Renal cortex interstitium (tissue), 11 donors: Measurements from ENCODE around the gene DNAJB1. TPM values are rescaled to one million over a fixed set of nuclear protein-coding genes. Genes with fewer than 3 reads are reported as not detected.

ENCODE experiments used
- DNase-seq, 11 donors: peaks; one replicate each; pipeline ENCODE4 v3.0.0-alpha.2; 2013; ENCODE audit warnings: low read depth in 9 of 11, low spot score in 4 of 11; ENCODE audit errors: extremely low read depth in 1 of 11
- polyA plus RNA-seq, 3 donors: library from polyadenylated mRNA; unstranded; fragments of 120-200 nt; gene quantifications; one replicate each; pipeline ENCODE4 v1.2.1, GENCODE V29; 2013; ENCODE audit not compliant: insufficient read length in 3 of 3

Gene DNAJB1
- polyA plus RNA-seq, 3 donors, result 76.2 to 108 (median 97.3) TPM

DNA sequence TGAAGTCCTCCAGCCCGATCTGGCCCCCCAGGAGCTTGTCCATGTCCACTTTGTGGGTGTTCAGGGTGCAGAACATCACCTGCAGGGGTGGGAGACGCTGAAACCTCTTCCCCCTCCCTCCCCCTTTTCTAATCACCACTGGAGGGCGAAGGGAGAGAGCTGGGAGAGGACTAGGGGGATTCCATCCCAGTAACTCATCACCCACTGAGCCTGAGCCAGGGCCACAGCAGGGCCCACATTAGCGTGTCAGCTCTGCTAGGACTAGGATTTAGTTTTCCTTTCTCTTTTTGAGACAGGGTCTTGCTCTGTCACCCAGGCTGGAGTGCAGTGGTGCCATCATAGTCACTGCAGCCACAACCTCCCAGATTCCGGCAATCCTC lies 37.5 kb downstream of the DNAJB1 start:
- DNase-seq, result no peak

DNA sequence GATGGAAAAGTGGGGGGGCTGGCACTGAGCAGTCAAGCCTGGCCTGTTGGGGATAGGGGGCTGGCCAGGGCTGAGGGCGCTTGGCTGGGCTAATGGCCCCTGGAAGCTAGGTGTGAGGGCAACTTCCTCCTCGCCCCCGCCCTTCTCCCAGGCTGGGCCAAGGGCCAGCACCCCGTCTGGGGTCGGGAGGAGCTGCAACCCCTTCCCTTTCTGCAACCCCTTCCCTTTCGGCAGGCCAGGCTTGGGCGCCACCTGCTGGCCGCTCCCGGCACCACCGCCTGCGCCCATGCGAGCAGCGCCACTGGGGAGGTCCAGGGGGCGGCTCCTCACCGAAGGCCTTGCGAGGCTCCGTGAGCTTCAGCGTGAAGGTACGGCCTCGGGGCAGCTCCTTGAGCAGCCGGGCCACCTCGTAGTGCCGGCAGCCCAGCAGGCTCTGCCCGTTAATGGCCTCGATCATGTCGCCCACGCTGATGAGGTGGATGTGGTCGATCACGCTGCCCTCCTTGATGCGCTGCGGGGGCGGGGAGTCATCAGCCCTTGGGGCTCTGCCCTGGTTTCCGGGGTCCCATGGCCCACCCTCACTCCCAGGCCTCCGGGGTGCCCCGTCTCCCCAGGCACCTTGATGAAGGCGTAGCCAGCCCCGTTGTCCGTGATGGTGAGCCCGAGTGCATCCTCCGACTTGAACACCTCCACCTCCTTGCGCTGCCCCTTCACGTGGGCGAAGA lies 38.1 kb downstream of the DNAJB1 start:
- DNase-seq, result peak in 3 of 11 donors; percentile 66 to 76 (median 75)

GRCh38 chr19:14479309-14479974 lies 38.8 kb downstream of the DNAJB1 start:
- no peak for DNase-seq

GRCh38 chr19:14478113-14478545 lies 40.1 kb downstream of the DNAJB1 start:
- DNase-seq, result no peak

DNA sequence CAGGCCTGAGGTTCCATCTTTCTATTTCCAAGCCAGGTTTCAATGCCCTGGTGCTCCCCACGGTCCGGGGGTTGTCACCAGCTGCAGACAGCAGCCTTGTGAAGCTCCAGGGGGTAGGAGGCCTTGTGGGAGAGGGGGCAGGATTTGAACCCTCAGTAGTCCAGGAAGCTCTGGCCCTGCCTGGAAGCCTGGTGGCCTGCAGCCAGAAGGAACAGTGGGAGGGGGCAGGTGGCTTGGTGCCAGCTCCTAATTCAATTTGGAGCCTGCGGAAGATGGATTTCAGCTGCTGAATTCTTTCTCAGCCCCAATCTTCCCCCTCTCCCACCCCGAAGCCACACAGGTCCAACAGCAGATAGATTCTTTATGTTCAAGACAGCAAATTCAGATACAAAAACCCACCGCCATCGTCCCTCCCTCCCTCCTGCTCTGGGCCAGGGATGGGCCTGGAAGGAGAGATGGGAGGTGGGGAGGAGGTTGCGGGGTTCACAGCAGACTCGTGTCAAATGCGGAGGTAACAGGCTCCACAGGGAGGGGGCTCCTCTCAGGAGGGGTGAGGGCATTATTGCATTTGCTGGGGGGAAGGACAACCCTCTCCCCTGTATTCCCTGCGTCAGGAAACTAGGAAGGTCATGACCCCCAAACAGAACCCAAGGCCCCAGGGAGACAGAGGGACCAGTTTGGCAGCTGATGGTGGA lies 40.6 kb downstream of the DNAJB1 start:
- DNase-seq, result peak in 8 of 11 donors; percentile 55 to 79 (median 76)

GRCh38 chr19:14476673-14477401 lies 41.4 kb downstream of the DNAJB1 start:
- DNase-seq, result peak in 1 of 11 donors; percentile 34

DNA sequence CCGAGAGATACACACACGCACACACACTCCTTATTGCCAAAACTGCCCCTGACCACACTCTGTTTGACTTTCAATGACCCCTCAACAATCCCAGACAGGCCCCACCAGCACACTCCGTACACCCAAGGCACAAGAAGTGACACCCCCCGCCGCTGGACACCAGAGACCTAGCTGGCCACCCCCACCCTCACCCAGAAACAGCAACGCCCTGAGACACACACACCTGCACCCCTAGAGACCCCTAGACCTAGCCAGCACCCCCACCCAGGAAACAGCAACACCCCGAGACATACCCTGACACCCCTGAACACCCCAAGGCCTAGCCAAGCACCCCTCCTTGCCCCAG lies 41.9 kb downstream of the DNAJB1 start:
- DNase-seq, result no peak

DNA sequence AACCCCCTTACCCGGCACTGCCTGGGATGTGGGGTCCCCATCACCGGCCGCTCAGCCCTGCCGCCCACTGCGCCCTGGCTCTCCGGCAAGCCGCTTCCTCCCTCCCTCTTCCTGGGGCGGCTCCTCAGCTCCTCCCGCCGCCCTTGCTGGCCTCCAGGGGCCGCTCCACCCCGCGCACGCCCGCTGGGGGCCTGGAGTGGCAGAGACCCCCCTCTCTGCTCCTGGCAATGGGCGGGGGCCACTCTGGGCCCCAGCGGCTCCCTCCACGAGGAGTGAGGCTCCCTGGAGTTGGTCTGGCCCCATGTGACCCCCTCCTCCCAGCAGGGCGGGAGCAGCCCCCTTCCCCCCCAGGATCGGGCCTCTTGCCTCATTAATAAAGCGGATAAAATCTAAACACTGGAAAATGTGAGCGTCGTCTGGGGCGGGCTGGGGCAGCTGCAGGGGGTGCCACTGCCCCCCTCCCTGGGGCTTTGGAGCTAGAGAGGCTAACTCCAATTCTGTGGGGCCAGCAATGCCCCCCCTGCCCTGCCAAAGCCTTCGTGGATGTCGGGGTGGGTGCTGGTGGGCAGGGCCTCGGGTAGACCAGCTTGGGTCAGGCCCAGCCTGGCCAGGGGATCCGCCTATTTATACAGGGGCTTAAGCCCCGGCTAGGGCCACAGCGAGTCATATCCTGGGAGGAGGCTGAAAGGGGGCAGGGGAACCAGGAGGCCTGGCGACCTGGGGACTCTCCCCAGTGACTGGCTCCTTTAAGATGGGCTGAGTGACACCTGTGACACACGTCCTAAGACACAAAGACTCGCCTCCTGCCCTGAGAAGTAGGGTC lies 42.7 kb downstream of the DNAJB1 start, which contains the start of gene PTGER1:
Gene PTGER1, minus strand, starts transcription at position 104 of the 823 bp plus-strand sequence. CDS start 1,034 bp downstream, outside the sequence.
- DNase-seq, result peak in 1 of 11 donors; percentile 23

- DNase-seq, result no peak
These were observed 43.4 kb downstream of the DNAJB1 start for GRCh38 chr19:14474827-14475226.

- no peak for DNase-seq
These were observed 44.1 kb downstream of the DNAJB1 start for GRCh38 chr19:14473978-14474578.

GRCh38 chr19:14473073-14473977 lies 44.9 kb downstream of the DNAJB1 start:
- DNase-seq, result no peak

DNA sequence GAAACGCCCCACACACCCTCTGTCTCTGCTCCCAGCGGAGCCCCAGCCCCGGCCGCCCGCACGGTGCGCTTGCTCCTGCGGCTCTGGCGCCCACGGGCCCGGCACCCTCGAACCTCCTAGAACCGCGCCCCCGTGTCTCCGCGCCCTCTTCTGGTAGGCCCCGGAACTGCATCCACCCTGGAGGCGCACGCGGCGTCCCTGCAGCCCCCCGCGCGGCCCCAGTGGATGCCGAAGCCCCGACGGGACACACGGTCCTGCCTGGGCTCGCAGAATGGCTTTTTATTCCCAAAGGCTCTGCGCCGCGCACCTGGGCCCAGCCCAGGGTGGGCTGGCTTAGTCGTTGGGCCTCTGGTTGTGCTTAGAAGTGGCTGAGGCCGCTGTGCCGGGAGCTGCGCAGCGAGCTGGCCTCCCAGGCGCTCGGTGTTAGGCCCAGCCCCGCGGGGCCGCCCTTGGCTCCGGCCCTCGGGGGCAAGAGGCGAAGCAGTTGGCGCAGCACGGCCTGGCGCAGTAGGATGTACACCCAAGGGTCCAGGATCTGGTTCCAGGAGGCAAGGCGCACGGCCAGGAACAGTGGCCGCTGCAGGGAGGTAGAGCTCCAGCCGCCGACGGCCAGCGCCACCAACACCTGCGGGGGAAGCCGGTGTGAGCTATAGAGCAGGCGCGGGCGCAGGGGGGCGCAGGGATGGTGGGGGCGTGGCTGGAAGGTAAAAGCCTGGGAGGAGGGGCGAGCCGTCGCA lies 45.8 kb downstream of the DNAJB1 start:
- DNase-seq, result peak in 1 of 11 donors; percentile 65

GRCh38 chr19:14471436-14472187 lies 46.6 kb downstream of the DNAJB1 start:
- DNase-seq, result no peak

DNA sequence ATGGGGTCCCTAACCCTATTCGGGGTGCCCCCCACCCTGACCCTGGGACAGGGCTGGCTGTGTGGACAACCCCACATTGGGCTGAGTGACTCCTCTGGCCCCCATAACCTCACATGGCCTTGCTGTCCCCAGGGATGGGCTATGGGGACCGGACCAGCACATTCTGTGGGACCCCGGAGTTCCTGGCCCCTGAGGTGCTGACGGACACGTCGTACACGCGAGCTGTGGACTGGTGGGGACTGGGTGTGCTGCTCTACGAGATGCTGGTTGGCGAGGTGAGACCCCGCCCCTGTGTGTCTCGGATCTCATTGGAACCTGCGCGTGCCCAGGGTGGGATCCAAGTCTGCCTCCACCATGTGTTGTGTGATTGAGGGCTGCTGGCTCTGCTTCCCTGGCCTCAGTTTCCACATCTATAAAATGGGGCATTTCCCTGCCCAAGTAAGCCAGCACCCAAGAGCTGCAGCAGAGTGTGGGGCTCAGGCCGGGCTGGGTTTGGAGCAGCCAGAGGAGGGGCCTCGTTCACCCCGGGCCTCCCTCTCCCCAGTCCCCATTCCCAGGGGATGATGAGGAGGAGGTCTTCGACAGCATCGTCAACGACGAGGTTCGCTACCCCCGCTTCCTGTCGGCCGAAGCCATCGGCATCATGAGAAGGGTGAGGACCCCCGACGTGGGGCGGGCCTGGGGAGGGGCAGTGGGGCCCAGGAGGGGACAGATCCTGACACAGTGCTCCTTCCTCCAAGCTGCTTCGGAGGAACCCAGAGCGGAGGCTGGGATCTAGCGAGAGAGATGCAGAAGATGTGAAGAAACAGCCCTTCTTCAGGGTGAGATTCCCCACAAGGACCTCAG lies 47.9 kb downstream of the DNAJB1 start:
- no peak for DNase-seq

- no peak for DNase-seq
These were observed 50.4 kb downstream of the DNAJB1 start for GRCh38 chr19:14467816-14468215.
